ENCODE measurements around the gene IQSEC3.
"Not testable (repeated sequence)": the region's sequence is repeated elsewhere in the genome, so short reads cannot be mapped to it uniquely, and the experiment has no call there.

Gene IQSEC3

DNA sequence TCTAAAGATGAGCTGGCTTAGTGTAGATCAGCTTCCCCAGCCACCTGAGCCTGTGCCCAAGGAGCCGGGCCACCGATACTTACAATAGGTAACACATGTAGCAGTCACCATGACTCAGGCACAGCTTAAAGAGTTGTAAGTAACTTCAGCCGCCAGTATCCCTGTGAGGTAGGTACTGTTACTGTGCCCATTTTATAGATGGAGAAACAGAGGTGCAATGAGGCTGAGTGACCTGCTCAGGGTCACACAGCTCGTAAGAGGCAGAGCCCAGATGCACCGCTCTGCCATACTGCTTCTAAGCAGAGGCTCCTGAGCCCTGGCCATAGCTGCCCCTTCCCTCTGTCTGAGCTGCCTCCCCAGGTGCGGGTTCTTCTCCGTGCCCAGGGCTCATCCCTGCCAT, 58.5 kb downstream of the IQSEC3 start:
- TF ChIP-seq, protein P1, sequence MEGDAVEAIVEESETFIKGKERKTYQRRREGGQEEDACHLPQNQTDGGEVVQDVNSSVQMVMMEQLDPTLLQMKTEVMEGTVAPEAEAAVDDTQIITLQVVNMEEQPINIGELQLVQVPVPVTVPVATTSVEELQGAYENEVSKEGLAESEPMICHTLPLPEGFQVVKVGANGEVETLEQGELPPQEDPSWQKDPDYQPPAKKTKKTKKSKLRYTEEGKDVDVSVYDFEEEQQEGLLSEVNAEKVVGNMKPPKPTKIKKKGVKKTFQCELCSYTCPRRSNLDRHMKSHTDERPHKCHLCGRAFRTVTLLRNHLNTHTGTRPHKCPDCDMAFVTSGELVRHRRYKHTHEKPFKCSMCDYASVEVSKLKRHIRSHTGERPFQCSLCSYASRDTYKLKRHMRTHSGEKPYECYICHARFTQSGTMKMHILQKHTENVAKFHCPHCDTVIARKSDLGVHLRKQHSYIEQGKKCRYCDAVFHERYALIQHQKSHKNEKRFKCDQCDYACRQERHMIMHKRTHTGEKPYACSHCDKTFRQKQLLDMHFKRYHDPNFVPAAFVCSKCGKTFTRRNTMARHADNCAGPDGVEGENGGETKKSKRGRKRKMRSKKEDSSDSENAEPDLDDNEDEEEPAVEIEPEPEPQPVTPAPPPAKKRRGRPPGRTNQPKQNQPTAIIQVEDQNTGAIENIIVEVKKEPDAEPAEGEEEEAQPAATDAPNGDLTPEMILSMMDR (conservative IDR thresholded peaks at IDR 0.05; ENCODE audit: low read length): no peak
- no peak for DNase-seq (ENCODE audit: low read depth)
- H3K4me3 ChIP-seq (ENCODE audit: low read length): no peak overlapping the region

DNA sequence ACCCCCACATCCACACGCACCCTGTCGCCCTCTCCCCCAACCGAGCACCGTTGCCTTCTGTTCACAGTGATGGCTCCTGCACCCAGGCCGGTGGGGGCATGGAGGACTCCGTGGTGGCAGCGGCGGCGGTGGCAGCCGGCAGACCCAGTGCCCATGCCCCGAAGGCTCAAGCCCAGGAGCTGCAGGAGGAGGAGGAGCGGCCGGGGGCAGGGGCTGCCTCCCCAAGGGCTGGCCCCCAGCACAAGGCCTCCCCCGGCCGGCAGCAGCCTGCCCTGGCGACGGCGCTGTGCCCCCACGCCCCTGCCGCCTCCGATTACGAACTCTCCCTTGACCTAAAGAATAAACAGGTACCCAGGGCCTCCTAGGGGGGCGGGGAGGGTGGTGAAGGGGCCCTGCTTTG, 59.0 kb downstream of the IQSEC3 start:
- TF ChIP-seq, protein P1 (conservative IDR thresholded peaks at IDR 0.05; ENCODE audit: low read length): no peak
- DNase-seq (ENCODE audit: low read depth): no peak
- no peak overlapping the region for H3K4me3 ChIP-seq (ENCODE audit: low read length)

DNA sequence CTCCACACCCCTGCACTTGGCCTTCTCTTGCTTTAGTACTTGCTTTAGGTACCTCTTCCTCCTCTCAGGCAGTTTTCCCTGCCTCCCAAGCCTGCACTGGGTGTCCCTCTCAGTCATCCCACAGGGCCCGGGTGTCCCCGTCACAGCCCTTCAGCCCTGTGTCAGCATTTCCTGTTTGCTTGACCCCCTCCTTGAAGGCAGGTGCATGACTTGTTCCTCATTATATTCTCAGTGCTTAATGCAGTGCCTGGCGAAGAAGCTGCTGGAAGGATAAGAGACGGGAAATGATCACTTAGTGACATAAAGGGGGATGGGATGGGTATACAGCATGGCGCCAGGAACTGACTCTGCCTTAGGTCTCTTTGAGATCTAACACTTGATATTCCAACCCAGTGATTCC, 61.5 kb downstream of the IQSEC3 start:
- DNase-seq (ENCODE audit: low read depth): no peak
- TF ChIP-seq, protein P1 (conservative IDR thresholded peaks at IDR 0.05; ENCODE audit: low read length): no peak
- no peak overlapping the region for H3K4me3 ChIP-seq (ENCODE audit: low read length)

DNA sequence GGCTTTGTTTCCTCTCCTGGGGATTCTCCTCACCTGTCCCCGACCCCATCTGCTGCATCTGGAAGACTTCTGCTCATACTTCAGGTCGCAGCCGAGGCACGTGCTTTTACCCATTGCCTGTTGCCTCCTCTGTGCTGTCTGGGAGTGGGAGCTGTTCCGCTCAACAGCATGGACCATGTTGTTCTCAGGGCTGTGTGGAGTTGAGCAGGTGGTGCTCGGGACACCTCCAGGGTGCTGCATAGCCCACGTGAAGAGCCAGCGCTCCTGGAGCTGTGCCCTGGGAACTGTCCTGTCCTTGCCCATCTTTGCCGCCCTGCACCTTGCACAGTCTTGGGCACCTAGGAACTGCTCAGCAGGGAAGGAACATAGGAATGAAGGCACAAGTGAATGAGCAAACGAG, 62.4 kb downstream of the IQSEC3 start:
- TF ChIP-seq, protein P1 (conservative IDR thresholded peaks at IDR 0.05; ENCODE audit: low read length): no peak
- no peak overlapping the region for H3K4me3 ChIP-seq (ENCODE audit: low read length)
- no peak for DNase-seq (ENCODE audit: low read depth)

DNA sequence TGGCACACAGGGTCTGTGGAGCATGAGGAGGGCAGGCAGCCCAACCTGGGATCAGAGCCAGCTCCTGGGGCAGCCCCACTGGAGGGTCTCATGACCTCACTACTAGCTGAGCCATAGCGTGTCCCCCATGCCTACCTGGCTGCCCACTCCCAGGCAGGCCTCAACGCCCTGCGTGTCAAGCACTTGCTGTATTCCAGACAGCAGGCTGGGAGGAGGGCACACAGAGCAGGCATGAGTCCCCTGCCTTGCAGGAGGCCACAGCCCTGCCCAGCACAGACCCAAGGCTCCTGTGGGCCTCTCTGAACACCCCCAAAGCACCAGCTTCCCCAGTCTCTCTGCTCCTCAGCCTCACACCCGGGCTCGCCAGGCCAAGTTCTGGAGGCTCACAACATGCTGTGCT, 64.0 kb downstream of the IQSEC3 start:
- TF ChIP-seq, protein P1 (conservative IDR thresholded peaks at IDR 0.05; ENCODE audit: low read length): no peak
- no peak for DNase-seq (ENCODE audit: low read depth)

DNA sequence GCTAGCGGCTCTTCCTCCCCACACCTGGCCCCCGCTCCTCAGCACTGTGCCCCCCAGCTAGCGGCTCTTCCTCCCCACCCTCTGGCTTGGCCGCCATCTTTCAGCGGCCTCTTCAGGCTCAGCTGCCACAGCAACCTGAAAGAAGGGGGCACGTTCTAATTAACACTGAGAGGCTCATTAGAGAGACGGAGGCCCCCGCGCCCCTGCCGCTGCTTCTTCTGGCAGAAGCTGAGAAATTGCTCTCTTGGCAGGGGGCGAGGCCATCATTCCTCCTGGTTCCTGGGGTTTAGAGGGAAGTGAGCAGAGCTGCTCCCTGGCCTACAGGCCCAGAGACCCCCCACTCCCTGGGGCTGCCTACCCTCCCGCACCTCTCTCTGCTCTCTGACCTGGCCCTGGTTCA, 64.4 kb downstream of the IQSEC3 start:
- no peak for DNase-seq (ENCODE audit: low read depth)
- TF ChIP-seq, protein P1 (conservative IDR thresholded peaks at IDR 0.05; ENCODE audit: low read length): no peak
- H3K4me3 ChIP-seq (ENCODE audit: low read length): no peak overlapping the region

More for the DNA sequence above, 64.0 kb downstream of the IQSEC3 start:
- H3K4me3 ChIP-seq (ENCODE audit: low read length): no peak overlapping the region

DNA sequence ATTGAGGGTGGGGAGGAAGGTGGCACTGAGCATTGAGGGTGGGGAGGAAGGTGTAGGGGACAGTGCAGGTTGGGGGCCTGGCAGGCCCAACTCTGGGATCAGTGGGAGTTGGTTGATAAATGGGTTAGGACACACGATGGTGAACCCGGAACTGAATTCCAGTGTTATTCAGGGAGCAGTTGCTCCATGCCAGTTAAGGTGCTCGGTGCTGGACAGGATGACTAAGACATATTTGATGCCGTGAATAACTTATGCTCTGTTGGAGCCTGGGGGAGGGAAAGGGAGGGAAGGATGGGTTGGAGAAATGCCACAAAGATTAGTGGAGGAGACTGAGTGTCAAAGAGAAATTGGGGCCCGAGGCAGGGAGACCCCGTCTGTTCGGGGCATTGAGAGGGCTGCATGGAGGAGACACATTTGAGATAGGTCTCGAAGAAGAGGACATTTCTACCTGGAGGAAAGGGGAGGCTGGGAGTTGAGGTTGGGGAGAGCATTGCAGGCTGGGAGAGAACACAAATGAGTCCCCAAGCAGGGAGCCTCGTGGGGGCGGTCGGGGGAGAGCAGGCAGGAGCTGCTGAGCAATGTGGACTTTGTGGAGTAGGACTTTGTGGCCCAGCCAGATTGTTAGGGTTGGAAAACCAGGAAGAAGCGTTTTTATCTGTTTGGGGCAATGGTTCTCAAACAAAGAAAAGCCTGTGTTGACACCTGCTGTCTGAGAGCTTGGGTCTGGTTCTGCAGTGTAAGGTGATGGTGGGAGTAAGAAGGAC, 65.3 kb downstream of the IQSEC3 start:
- H3K4me3 ChIP-seq (ENCODE audit: low read length): no peak overlapping the region
- TF ChIP-seq, protein P1 (conservative IDR thresholded peaks at IDR 0.05; ENCODE audit: low read length): no peak
- no peak for DNase-seq (ENCODE audit: low read depth)

DNA sequence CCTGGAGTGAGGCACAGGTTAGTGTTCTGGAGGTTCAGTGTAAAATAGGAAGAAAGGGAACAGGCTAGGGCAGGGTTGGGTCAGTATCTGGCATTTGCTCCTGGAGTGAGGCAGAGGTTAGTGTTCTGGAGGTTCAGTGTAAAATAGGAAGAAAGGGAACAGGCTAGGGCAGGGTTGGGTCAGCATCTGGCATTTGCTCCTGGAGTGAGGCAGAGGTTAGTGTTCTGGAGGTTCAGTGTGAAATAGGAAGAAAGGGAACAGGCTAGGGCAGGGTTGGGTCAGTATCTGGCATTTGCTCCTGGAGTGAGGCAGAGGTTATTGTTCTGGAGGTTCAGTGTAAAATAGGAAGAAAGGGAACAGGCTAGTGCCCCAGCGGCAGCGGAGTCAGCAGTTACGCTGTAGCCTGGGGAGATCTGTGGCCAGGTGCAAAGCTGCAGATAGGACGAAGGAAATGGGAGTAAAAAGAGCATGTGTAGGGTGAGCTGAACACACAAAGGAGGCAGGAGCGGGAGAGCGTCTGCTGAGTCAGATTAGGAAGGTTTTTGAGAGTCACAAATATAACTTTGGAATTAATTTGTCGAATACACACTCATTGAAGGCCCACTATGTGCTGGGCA, 67.2 kb downstream of the IQSEC3 start:
- H3K4me3 ChIP-seq (ENCODE audit: low read length); DNase-seq (ENCODE audit: low read depth): not testable (repeated sequence)

All from AG10803 (cell line).